ENCODE data around the gene PARS2.

GRCh38 chr1:54710841-54711240, 53.5 kb downstream of the PARS2 start:
- no peak for TF ChIP-seq CTCF (optimal IDR thresholded peaks at IDR 0.05 in 1 of 3, IDR thresholded peaks at IDR 0.05 in 1 of 3, conservative IDR thresholded peaks at IDR 0.05 in 1 of 3; ENCODE audit: extremely low read depth in 1 of 3, insufficient read depth in 2 of 3, low read length in 3 of 3)
- TF ChIP-seq EZH2 (IDR thresholded peaks at IDR 0.05; ENCODE audit: low read length), result no peak
